Activated effector memory CD4-positive, alpha-beta T cell treated with anti-CD3 and anti-CD28 coated beads, Interleukin-2, amount 50 U/mL, for 16 hours (primary cell): ENCODE measurements around the gene KAT6B.

Source experiments
- DNase-seq: peaks from one replicate; pipeline ENCODE4 v3.0.0-alpha.2; 2020

The KAT6B gene

GRCh38 chr10:74960670-74961069 is 134.3 kb downstream of the KAT6B start:
- DNase-seq: no peak

- no peak for DNase-seq
Observed at GRCh38 chr10:74962517-74962916, 136.1 kb downstream of the KAT6B start.

GRCh38 chr10:74963549-74963948 is 137.1 kb downstream of the KAT6B start:
- DNase-seq: no peak

- DNase-seq: no peak
Observed at GRCh38 chr10:74967911-74968666, 141.7 kb downstream of the KAT6B start.

GRCh38 chr10:74968667-74969061 is 142.3 kb downstream of the KAT6B start:
- DNase-seq: no peak

GRCh38 chr10:74969093-74969492 is 142.7 kb downstream of the KAT6B start:
- no peak for DNase-seq

GRCh38 chr10:74969530-74969929 is 143.1 kb downstream of the KAT6B start:
- no peak for DNase-seq

- DNase-seq: no peak
Observed at GRCh38 chr10:74973741-74974392, 147.5 kb downstream of the KAT6B start.

GRCh38 chr10:74975758-74976157 is 149.4 kb downstream of the KAT6B start:
- no peak for DNase-seq

- no peak for DNase-seq
Observed at GRCh38 chr10:74976565-74976964, 150.2 kb downstream of the KAT6B start.

- no peak for DNase-seq
Observed at GRCh38 chr10:74977072-74977471, 150.7 kb downstream of the KAT6B start.

- no peak for DNase-seq
Observed at GRCh38 chr10:74977913-74978847, 151.8 kb downstream of the KAT6B start.

- no peak for DNase-seq
Observed at GRCh38 chr10:74981831-74982633, 155.6 kb downstream of the KAT6B start.

- DNase-seq: no peak
Observed at GRCh38 chr10:74982634-74982982, 156.2 kb downstream of the KAT6B start.

- DNase-seq: no peak
Observed at GRCh38 chr10:74983383-74983782, 157.0 kb downstream of the KAT6B start.

GRCh38 chr10:74987339-74988053 is 161.1 kb downstream of the KAT6B start:
- no peak for DNase-seq

- DNase-seq: no peak
Observed at GRCh38 chr10:74988054-74988775, 161.8 kb downstream of the KAT6B start.

- DNase-seq: no peak
Observed at GRCh38 chr10:74988832-74989561, 162.6 kb downstream of the KAT6B start.

- DNase-seq: no peak
Observed at GRCh38 chr10:74991435-74991834, 165.0 kb downstream of the KAT6B start.

- DNase-seq: no peak
Observed at GRCh38 chr10:74992068-74992467, 165.7 kb downstream of the KAT6B start.

GRCh38 chr10:74993649-74994048 is 167.2 kb downstream of the KAT6B start:
- no peak for DNase-seq
